Fibroblast of lung (primary cell): ENCODE results near the gene NT5C1A.

Source experiments
- EZH2 ChIP-seq: IDR thresholded peaks from 2 replicates; pipeline ENCODE4 v1.5.1; 2012; ENCODE audit warnings: low read length, control low read depth, mild to moderate bottlenecking; ENCODE audit errors: missing control alignments
- TF ChIP-seq, protein P1 (sequence below), 2 donors: IDR thresholded peaks in 1 of 2; conservative IDR thresholded peaks in 1 of 2; 1 replicate in 1 of 2; 2 replicates in 1 of 2; pipeline ENCODE4 v1.5.1; 2011 to 2012; ENCODE audit warnings: low read length in 2 of 2, control low read depth in 1 of 2, inconsistent platforms in 1 of 2, low read depth in 1 of 2, mild to moderate bottlenecking in 1 of 2

DNA sequence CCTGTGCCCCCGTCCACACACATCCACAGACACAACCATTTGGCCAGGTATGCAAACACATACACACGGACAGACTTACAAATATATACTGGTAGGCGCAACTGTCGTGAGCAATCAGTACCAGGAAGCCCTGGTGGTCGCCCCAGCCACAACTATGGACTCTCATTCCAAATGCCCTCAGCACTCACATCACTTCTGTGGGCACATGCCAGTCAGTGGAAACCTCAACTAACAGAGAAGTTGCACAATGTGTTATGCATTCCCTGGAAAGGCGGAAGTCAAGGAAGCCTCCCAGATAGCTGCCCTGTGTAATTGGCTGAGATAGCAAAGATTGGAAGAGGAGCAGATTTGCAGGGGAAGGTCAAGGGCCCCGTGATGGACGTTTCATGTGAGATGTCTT is 31.0 kb downstream of the NT5C1A start:
- TF ChIP-seq, protein P1, sequence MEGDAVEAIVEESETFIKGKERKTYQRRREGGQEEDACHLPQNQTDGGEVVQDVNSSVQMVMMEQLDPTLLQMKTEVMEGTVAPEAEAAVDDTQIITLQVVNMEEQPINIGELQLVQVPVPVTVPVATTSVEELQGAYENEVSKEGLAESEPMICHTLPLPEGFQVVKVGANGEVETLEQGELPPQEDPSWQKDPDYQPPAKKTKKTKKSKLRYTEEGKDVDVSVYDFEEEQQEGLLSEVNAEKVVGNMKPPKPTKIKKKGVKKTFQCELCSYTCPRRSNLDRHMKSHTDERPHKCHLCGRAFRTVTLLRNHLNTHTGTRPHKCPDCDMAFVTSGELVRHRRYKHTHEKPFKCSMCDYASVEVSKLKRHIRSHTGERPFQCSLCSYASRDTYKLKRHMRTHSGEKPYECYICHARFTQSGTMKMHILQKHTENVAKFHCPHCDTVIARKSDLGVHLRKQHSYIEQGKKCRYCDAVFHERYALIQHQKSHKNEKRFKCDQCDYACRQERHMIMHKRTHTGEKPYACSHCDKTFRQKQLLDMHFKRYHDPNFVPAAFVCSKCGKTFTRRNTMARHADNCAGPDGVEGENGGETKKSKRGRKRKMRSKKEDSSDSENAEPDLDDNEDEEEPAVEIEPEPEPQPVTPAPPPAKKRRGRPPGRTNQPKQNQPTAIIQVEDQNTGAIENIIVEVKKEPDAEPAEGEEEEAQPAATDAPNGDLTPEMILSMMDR (conservative IDR thresholded peaks at IDR 0.05 in 1 of 2, IDR thresholded peaks at IDR 0.05 in 1 of 2; ENCODE audit: low read depth in 1 of 2, low read length in 2 of 2) = no peak
- no peak for TF ChIP-seq EZH2
